IMR-90 (cell line): ENCODE results near the gene SLC6A17. TPM values are rescaled to one million over a fixed set of nuclear protein-coding genes. Genes with fewer than 3 reads are reported as not detected.

Source experiments
- ATAC-seq: fragments of 200-7000 bp; cut with Tn5 transposase; 2 replicates; pipeline ENCODE4 v1.9.1; 2020; ENCODE audit warnings: low read depth, mild to moderate bottlenecking, moderate library complexity
- BruUV-seq: library from RNA; stranded (reverse); fragments of 400-500 nt; replicated peaks from 2 replicates; lab custom pipeline; 2021; lab: Mats Ljungman, UMichigan
- CTCF ChIA-PET: fragments of 300-600 bp; formaldehyde crosslinking; extraction: SDS; loops from one replicate; lab custom pipeline; 2021; ENCODE audit warnings: antibody characterized with exemption; lab: Yijun Ruan, JAX
- POLR2A ChIA-PET: fragments of 300-600 bp; sonication (Branson Sonifier 250); formaldehyde crosslinking; loops from one replicate; lab custom pipeline; 2022; ENCODE audit warnings: antibody characterized with exemption; ENCODE audit not compliant: unreplicated experiment; lab: Charles Lee
- DNase-seq: peaks from one replicate; pipeline ENCODE4 v3.0.0; 2013
- H2AFZ ChIP-seq: replicated peaks from 2 replicates; pipeline ENCODE3; 2013; ENCODE audit warnings: low read length, mild to moderate bottlenecking; ENCODE audit not compliant: poor library complexity
- H2AK5ac ChIP-seq: 2 replicates; pipeline ENCODE4 v1.6.1; 2013; ENCODE audit warnings: low read depth, low read length, inconsistent platforms
- H2AK9ac ChIP-seq: replicated peaks from 2 replicates; pipeline ENCODE3; 2013; ENCODE audit warnings: mild to moderate bottlenecking, low read depth, low read length, moderate library complexity; ENCODE audit not compliant: poor library complexity
- H2BK120ac ChIP-seq: 2 replicates; pipeline ENCODE4 v1.6.1; 2013; ENCODE audit warnings: low read depth, low read length, inconsistent platforms
- H2BK15ac ChIP-seq: 3 replicates; pipeline ENCODE4 v1.6.1; 2013; ENCODE audit warnings: low read depth, low read length, inconsistent platforms
- H2BK20ac ChIP-seq: 2 replicates; pipeline ENCODE4 v1.6.1; 2013; ENCODE audit warnings: low read depth, mild to moderate bottlenecking, inconsistent platforms, low read length, moderate library complexity
- H2BK5ac ChIP-seq: 2 replicates; pipeline ENCODE4 v1.6.1; 2013; ENCODE audit warnings: mild to moderate bottlenecking, low read depth, low read length, inconsistent platforms; ENCODE audit not compliant: poor library complexity, severe bottlenecking
- H3K14ac ChIP-seq: replicated peaks from 2 replicates; pipeline ENCODE4 v1.6.1; 2013; ENCODE audit warnings: low read depth, low read length, inconsistent platforms
- H3K18ac ChIP-seq: 2 replicates; pipeline ENCODE4 v1.6.1; 2013; ENCODE audit warnings: low read depth, low read length, control low read depth
- H3K23ac ChIP-seq: 2 replicates; pipeline ENCODE4 v1.6.1; 2013; ENCODE audit warnings: low read depth, low read length, inconsistent platforms
- H3K27ac ChIP-seq: 2 replicates; pipeline ENCODE4 v1.5.1; 2013; ENCODE audit warnings: mild to moderate bottlenecking, control low read depth, low read length; ENCODE audit not compliant: insufficient read depth
- H3K27me3 ChIP-seq: 2 replicates; pipeline ENCODE4 v1.6.1; 2013; ENCODE audit warnings: low read length; ENCODE audit not compliant: control insufficient read depth, insufficient read depth
- H3K36me3 ChIP-seq: 2 replicates; pipeline ENCODE4 v1.6.1; 2013; ENCODE audit warnings: low read length, mixed read lengths; ENCODE audit not compliant: control insufficient read depth, insufficient read depth
- H3K4ac ChIP-seq: 2 replicates; pipeline ENCODE4 v1.6.1; 2013; ENCODE audit warnings: low read depth, low read length, inconsistent platforms
- H3K4me1 ChIP-seq: 2 replicates; pipeline ENCODE4 v1.6.1; 2013; ENCODE audit warnings: low read length, mixed read lengths; ENCODE audit not compliant: control insufficient read depth, insufficient read depth
- H3K4me2 ChIP-seq: 2 replicates; pipeline ENCODE4 v1.6.1; 2013; ENCODE audit warnings: low read depth, mild to moderate bottlenecking, control low read depth, low read length, moderate library complexity
- H3K4me3 ChIP-seq: 2 replicates; pipeline ENCODE4 v1.5.1; 2013; ENCODE audit warnings: low read depth, mild to moderate bottlenecking, control low read depth, low read length, moderate library complexity; ENCODE audit not compliant: insufficient read depth
- H3K56ac ChIP-seq: 2 replicates; pipeline ENCODE4 v1.6.1; 2013; ENCODE audit warnings: low read length, inconsistent platforms; ENCODE audit not compliant: insufficient read depth; ENCODE audit errors: extremely low read depth
- H3K79me1 ChIP-seq, 2 experiments: 2 replicates each; pipeline ENCODE4 v1.6.1; 2013; ENCODE audit warnings: low read length in 2 of 2, inconsistent platforms in 1 of 2, low read depth in 1 of 2
- H3K9ac ChIP-seq: 2 replicates; pipeline ENCODE4 v1.6.1; 2013; ENCODE audit warnings: low read depth, low read length, control low read depth
- H3K9me1 ChIP-seq: 2 replicates; pipeline ENCODE4 v1.6.1; 2013; ENCODE audit warnings: low read length, inconsistent platforms; ENCODE audit not compliant: insufficient read depth
- H3K9me3 ChIP-seq: 2 replicates; pipeline ENCODE4 v1.6.1; 2013; ENCODE audit warnings: low read length; ENCODE audit not compliant: control insufficient read depth, insufficient read depth
- H4K20me1 ChIP-seq: 2 replicates; pipeline ENCODE4 v1.6.1; 2013; ENCODE audit warnings: low read length, inconsistent platforms; ENCODE audit not compliant: insufficient read depth
- H4K5ac ChIP-seq: 2 replicates; pipeline ENCODE4 v1.6.1; 2013; ENCODE audit warnings: mild to moderate bottlenecking, low read depth, low read length, control low read depth
- H4K8ac ChIP-seq, 2 experiments: 2 replicates each; pipeline ENCODE4 v1.6.1; 2013; ENCODE audit warnings: low read depth in 2 of 2, low read length in 2 of 2, control low read depth in 1 of 2, inconsistent platforms in 1 of 2
- H4K91ac ChIP-seq: 2 replicates; pipeline ENCODE4 v1.6.1; 2013; ENCODE audit warnings: low read depth, low read length, inconsistent platforms; ENCODE audit not compliant: insufficient read depth
- CEBPB ChIP-seq: IDR thresholded peaks from 2 replicates; pipeline ENCODE4 v1.6.1; 2012; ENCODE audit warnings: low read depth, low read length, improper control_type of control experiment
- CHD1 ChIP-seq: IDR thresholded peaks from 2 replicates; pipeline ENCODE4 v1.6.1; 2012; ENCODE audit warnings: low read depth, low read length, improper control_type of control experiment
- MAFK ChIP-seq: IDR thresholded peaks from 2 replicates; pipeline ENCODE4 v1.6.1; 2012; ENCODE audit warnings: low read depth, low read length, improper control_type of control experiment
- MAZ ChIP-seq: IDR thresholded peaks from 2 replicates; pipeline ENCODE4 v1.6.1; 2012; ENCODE audit warnings: low read depth, mild to moderate bottlenecking, low read length, improper control_type of control experiment, moderate library complexity, borderline replicate concordance
- MXI1 ChIP-seq: IDR thresholded peaks from 2 replicates; pipeline ENCODE4 v1.6.1; 2012; ENCODE audit warnings: low read depth, mild to moderate bottlenecking, low read length, moderate library complexity, borderline replicate concordance
- RAD21 ChIP-seq: IDR thresholded peaks from 2 replicates; pipeline ENCODE4 v1.6.1; 2012; ENCODE audit warnings: low read length, improper control_type of control experiment
- RFX5 ChIP-seq: IDR thresholded peaks from 2 replicates; pipeline ENCODE4 v1.8.0; 2012; ENCODE audit warnings: low read depth, mild to moderate bottlenecking, low read length, moderate library complexity
- WGBS, 2 experiments: methylation state at CpG; one replicate each; pipeline versions ENCODE4 v1.1.5 to v1.1.7; 2013; ENCODE audit warnings: missing lambda C conversion rate in 2 of 2; ENCODE audit not compliant: insufficient read length in 1 of 2; ENCODE audit errors: extremely low coverage in 2 of 2; 5-methylcytosine and 5-hydroxymethylcytosine counted together
- dilution Hi-C: fragments of 300-500 bp; cut with HindIII; formaldehyde crosslinking; loops from one replicate; pipeline ENCODE4 v1.14.3; 2018; ENCODE audit warnings: low sequenced_read_pairs; ENCODE audit not compliant: unreplicated experiment
- in situ Hi-C: fragments of 300-500 bp; cut with MboI; formaldehyde crosslinking; loops from 3 replicates; pipeline ENCODE4 v1.14.3; 2019; ENCODE audit warnings: low sequenced_read_pairs, inconsistent platforms, mixed read lengths
- intact Hi-C: fragments of 100-400 bp; cut with micrococcal nuclease; formaldehyde crosslinking; loops from 2 replicates; pipeline ENCODE4 v1.10.0; 2022
- polyA plus RNA-seq, 3 experiments: library from polyadenylated mRNA; depleted of rRNA; stranded (reverse); fragments of >200 nt; gene quantifications; 2 replicates each; pipeline ENCODE4 v1.2.3, GENCODE V29; 2012; ENCODE audit warnings: low replicate concordance in 1 of 3
- total RNA-seq: library from RNA; depleted of rRNA; stranded (reverse); fragments of >200 nt; gene quantifications from 2 replicates; pipeline ENCODE4 v1.2.3, GENCODE V29; 2012

Gene SLC6A17
- total and polyA plus RNA-seq, 2 of the 4 experiments (the other 2 are of a cell fraction) = 0.54 to 0.82 TPM

GRCh38 chr1:110239441-110240430 lies 89.4 kb downstream of the SLC6A17 start (continued):
- no peak for TF ChIP-seq RFX5

DNA sequence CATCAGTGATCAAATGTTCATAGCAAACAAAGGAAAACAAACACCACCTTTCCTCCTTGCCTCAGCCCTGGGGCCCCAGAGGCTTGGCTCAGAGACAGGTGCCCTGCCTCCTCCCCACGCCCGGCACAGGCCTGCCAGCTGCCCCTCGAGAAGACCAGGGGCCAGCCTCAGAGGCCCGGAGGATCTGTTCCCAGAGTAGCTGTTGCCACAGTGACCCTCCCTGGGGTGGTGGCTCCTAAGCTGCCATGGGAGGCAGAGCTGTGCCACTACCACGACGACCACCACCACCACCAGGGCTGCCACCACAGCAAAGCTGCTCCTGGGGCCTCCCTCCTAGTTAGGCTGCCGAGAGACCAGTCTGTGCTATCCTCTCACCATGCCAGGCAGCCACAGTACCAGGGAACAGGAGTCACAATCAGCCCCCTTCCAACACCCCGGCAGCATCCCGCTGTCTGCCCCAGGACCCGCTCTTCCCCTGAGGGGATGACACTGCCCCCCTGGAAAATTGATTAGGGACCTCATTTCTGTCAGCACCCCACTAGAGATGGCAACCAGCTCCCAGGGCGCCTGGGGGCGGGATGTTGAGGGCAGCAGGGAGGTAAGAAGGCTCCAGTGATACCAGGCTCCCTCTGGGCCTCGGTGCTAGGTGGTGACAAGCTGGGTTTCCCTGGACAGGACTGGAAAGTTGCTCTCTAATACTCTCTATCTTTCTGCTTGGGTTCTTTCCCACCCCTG lies 90.3 kb downstream of the SLC6A17 start:
- dilution Hi-C loops (no loop called here), in situ Hi-C loops (no loop called here), intact Hi-C loops (no loop called here)
- H3K79me1 ChIP-seq = no peaks in the 10 kb centered on the region
- no peaks in the 10 kb centered on the region for H3K9me3 ChIP-seq
- no peak for TF ChIP-seq MAFK
- no peak for TF ChIP-seq CHD1
- TF ChIP-seq MAZ = no peak
- TF ChIP-seq MXI1 = no peak
- no peak for TF ChIP-seq CEBPB
- no peak for TF ChIP-seq RFX5
- no peak for TF ChIP-seq RAD21
- no peak overlapping the region for H3K27ac ChIP-seq
- H3K4me2 ChIP-seq = no peak overlapping the region
- H3K4me1 ChIP-seq = peaks cover 2% of the 10 kb centered on the region
- H2BK5ac ChIP-seq = no peak overlapping the region
- no peak overlapping the region for H2AK9ac ChIP-seq
- no peak overlapping the region for H3K18ac ChIP-seq
- H3K56ac ChIP-seq = no peak overlapping the region
- H4K5ac ChIP-seq = no peak overlapping the region
- no peak overlapping the region for H3K9ac ChIP-seq
- no peak overlapping the region for H3K14ac ChIP-seq
- no peaks in the 10 kb centered on the region for H3K36me3 ChIP-seq
- DNase-seq = no peak
- ChIA-PET POLR2A (no interaction called here), CTCF (interaction anchor here (1.3 kb wide), 1 partner anchor 33 kb away, joined by 4 read pairs; no protein-coding TSS in a partner anchor)
- no peak overlapping the region for H4K91ac ChIP-seq
- 58% methylated on average over 3 of the region's 13 CpGs; no CpG with 5 or more reads in 1 of the 2 experiments for WGBS, 2 experiments
- H4K8ac ChIP-seq = no peak overlapping the region
- H3K9me1 ChIP-seq = no peaks in the 10 kb centered on the region; the same call in 1 of the 2 replicates
- BruUV-seq = no TSS peak
- H2AFZ ChIP-seq = no peak overlapping the region
- peaks cover 45% of the 10 kb centered on the region for H3K27me3 ChIP-seq
- H2BK20ac ChIP-seq = no peak overlapping the region
- H3K4me3 ChIP-seq = no peak overlapping the region
- H4K20me1 ChIP-seq = no peaks in the 10 kb centered on the region
- no peak overlapping the region for H3K4ac ChIP-seq
- H3K23ac ChIP-seq = no peak overlapping the region
- no peak overlapping the region for H2AK5ac ChIP-seq
- no peak overlapping the region for H2BK120ac ChIP-seq
- ATAC-seq = no peak
- no peak overlapping the region for H2BK15ac ChIP-seq
